HEK293 (cell line): ENCODE measurements around the gene SOCS4.

Experiments used
- ZNF292 ChIP-seq: fragments of 450-650 bp; formaldehyde crosslinking; IDR thresholded peaks from 2 replicates; pipeline ENCODE4 v1.5.1; 2016; ENCODE audit warnings: low read depth, missing biosample characterization, missing genetic modification characterization, borderline replicate concordance
- ZNF610 ChIP-seq: fragments of 450-650 bp; formaldehyde crosslinking; IDR thresholded peaks from 2 replicates; pipeline ENCODE4 v1.5.1; 2016; ENCODE audit warnings: missing biosample characterization, missing genetic modification characterization, borderline replicate concordance
- TF ChIP-seq, protein P1 (sequence below): fragments of 450-650 bp; formaldehyde crosslinking; IDR thresholded peaks from 2 replicates; pipeline ENCODE4 v1.5.1; 2016; ENCODE audit warnings: missing biosample characterization, missing genetic modification characterization
- TF ChIP-seq, protein P2 (sequence below): fragments of 450-650 bp; formaldehyde crosslinking; IDR thresholded peaks from 2 replicates; pipeline ENCODE4 v1.5.1; 2016; ENCODE audit warnings: missing biosample characterization, missing genetic modification characterization, borderline replicate concordance

DNA sequence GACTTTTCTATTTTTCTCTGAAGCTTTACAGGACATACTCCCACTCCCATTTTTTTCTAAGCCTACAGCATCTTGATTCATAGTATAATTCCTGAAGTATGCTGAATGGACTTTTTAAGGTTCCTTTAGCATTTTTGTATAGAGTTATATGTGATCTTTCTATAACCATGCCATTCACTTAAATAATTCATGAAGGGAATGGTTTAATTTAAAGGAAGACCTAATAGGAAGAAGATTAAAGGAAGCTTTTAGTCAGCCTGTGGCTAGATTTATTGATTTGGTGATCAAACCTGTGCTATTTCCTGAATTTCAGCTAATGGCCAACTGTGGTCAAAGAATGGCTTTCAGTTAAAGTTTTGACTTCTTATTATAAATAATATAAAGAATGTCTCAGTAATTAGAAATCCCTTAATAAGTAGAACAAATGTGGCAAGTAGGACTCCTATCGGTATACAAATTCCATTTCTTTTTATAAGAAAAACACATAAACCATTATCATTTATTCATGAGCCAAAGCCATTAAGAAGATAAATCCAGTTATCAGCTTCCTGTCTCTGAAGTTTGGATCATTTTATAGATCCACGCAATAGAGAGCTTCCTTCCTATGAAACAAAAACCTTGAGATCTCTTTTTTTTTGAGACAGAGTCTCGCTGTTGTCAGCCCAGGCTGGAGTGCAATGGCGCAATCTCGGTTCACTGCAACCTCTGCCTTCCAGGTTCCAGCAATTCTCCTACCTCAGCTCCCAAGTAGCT is 20.4 kb downstream of the SOCS4 start:
- TF ChIP-seq ZNF610 (tag by site-specific recombination) (no peak), ZNF292 (no peak)
- TF ChIP-seq, protein P1, sequence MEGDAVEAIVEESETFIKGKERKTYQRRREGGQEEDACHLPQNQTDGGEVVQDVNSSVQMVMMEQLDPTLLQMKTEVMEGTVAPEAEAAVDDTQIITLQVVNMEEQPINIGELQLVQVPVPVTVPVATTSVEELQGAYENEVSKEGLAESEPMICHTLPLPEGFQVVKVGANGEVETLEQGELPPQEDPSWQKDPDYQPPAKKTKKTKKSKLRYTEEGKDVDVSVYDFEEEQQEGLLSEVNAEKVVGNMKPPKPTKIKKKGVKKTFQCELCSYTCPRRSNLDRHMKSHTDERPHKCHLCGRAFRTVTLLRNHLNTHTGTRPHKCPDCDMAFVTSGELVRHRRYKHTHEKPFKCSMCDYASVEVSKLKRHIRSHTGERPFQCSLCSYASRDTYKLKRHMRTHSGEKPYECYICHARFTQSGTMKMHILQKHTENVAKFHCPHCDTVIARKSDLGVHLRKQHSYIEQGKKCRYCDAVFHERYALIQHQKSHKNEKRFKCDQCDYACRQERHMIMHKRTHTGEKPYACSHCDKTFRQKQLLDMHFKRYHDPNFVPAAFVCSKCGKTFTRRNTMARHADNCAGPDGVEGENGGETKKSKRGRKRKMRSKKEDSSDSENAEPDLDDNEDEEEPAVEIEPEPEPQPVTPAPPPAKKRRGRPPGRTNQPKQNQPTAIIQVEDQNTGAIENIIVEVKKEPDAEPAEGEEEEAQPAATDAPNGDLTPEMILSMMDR (tag by site-specific recombination), result no peak
- TF ChIP-seq, protein P2, sequence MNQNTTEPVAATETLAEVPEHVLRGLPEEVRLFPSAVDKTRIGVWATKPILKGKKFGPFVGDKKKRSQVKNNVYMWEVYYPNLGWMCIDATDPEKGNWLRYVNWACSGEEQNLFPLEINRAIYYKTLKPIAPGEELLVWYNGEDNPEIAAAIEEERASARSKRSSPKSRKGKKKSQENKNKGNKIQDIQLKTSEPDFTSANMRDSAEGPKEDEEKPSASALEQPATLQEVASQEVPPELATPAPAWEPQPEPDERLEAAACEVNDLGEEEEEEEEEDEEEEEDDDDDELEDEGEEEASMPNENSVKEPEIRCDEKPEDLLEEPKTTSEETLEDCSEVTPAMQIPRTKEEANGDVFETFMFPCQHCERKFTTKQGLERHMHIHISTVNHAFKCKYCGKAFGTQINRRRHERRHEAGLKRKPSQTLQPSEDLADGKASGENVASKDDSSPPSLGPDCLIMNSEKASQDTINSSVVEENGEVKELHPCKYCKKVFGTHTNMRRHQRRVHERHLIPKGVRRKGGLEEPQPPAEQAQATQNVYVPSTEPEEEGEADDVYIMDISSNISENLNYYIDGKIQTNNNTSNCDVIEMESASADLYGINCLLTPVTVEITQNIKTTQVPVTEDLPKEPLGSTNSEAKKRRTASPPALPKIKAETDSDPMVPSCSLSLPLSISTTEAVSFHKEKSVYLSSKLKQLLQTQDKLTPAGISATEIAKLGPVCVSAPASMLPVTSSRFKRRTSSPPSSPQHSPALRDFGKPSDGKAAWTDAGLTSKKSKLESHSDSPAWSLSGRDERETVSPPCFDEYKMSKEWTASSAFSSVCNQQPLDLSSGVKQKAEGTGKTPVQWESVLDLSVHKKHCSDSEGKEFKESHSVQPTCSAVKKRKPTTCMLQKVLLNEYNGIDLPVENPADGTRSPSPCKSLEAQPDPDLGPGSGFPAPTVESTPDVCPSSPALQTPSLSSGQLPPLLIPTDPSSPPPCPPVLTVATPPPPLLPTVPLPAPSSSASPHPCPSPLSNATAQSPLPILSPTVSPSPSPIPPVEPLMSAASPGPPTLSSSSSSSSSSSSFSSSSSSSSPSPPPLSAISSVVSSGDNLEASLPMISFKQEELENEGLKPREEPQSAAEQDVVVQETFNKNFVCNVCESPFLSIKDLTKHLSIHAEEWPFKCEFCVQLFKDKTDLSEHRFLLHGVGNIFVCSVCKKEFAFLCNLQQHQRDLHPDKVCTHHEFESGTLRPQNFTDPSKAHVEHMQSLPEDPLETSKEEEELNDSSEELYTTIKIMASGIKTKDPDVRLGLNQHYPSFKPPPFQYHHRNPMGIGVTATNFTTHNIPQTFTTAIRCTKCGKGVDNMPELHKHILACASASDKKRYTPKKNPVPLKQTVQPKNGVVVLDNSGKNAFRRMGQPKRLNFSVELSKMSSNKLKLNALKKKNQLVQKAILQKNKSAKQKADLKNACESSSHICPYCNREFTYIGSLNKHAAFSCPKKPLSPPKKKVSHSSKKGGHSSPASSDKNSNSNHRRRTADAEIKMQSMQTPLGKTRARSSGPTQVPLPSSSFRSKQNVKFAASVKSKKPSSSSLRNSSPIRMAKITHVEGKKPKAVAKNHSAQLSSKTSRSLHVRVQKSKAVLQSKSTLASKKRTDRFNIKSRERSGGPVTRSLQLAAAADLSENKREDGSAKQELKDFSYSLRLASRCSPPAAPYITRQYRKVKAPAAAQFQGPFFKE (tag by site-specific recombination), result no peak
